GM23338 (cell line): ENCODE measurements around the gene FAM168A.

ENCODE experiments used
- EZH2 ChIP-seq: fragments of 200-600 bp; sonication (generic); IDR thresholded peaks from one replicate; pipeline ENCODE4 v1.8.0; 2017; ENCODE audit warnings: antibody characterized with exemption, mild to moderate bottlenecking, low read depth; ENCODE audit not compliant: unreplicated experiment
- EZH2phosphoT487 ChIP-seq: fragments of 200-600 bp; sonication (generic); IDR thresholded peaks from one replicate; pipeline ENCODE4 v1.8.1; 2018; ENCODE audit warnings: antibody characterized with exemption; ENCODE audit not compliant: unreplicated experiment
- JUNB ChIP-seq: IDR thresholded peaks from one replicate; pipeline ENCODE4 v1.6.1; 2016; ENCODE audit warnings: antibody characterized with exemption; ENCODE audit not compliant: unreplicated experiment
- POLR2AphosphoS5 ChIP-seq: IDR thresholded peaks from 2 replicates; pipeline ENCODE4 v1.6.1; 2016; ENCODE audit warnings: antibody characterized with exemption, low read depth
- ZNF114 ChIP-seq: fragments of 250-450 bp; sonication (Bioruptor Pico); IDR thresholded peaks from 2 replicates; pipeline ENCODE4 v1.5.0; 2020; ENCODE audit warnings: mild to moderate bottlenecking, moderate library complexity
- TF ChIP-seq, protein P1 (sequence below), 2 experiments: fragments of 200-600 bp in 1 of 2; sonication (generic) in 1 of 2; conservative IDR thresholded peaks; 2 replicates each; pipeline versions ENCODE4 v1.5.1 to v1.6.1; 2016 to 2017; ENCODE audit warnings: antibody characterized with exemption in 2 of 2, low read depth in 2 of 2, mild to moderate bottlenecking in 2 of 2, moderate library complexity in 1 of 2
- TF ChIP-seq, protein P2 (sequence below): IDR thresholded peaks from one replicate; pipeline ENCODE4 v1.6.1; 2018; ENCODE audit warnings: antibody characterized with exemption; ENCODE audit not compliant: unreplicated experiment

DNA sequence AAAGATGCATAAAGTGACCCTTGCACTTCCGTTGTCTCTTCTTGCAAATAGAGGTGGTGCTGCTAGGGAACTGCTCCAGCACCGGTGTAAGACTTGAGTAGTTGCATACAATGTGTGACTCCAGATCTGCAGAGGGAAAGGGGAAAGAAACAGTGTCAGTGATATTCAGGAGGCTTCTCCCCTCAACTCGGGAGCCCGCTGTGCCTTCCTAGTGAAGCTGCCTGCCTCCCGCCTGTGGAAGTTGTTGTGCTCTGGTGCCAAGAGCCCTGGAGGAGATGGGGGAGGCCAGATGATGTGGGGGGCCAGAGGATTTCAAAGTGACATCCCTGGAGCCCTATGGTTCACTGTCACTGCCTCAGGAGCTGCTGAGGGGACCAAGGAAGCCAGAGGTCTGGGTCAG is 191.3 kb downstream of the FAM168A start:
- TF ChIP-seq, protein P1, sequence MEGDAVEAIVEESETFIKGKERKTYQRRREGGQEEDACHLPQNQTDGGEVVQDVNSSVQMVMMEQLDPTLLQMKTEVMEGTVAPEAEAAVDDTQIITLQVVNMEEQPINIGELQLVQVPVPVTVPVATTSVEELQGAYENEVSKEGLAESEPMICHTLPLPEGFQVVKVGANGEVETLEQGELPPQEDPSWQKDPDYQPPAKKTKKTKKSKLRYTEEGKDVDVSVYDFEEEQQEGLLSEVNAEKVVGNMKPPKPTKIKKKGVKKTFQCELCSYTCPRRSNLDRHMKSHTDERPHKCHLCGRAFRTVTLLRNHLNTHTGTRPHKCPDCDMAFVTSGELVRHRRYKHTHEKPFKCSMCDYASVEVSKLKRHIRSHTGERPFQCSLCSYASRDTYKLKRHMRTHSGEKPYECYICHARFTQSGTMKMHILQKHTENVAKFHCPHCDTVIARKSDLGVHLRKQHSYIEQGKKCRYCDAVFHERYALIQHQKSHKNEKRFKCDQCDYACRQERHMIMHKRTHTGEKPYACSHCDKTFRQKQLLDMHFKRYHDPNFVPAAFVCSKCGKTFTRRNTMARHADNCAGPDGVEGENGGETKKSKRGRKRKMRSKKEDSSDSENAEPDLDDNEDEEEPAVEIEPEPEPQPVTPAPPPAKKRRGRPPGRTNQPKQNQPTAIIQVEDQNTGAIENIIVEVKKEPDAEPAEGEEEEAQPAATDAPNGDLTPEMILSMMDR (conservative IDR thresholded peaks at IDR 0.05; ENCODE audit: low read depth in 2 of 2), result no peak
- no peak for TF ChIP-seq EZH2
- TF ChIP-seq, protein P2, sequence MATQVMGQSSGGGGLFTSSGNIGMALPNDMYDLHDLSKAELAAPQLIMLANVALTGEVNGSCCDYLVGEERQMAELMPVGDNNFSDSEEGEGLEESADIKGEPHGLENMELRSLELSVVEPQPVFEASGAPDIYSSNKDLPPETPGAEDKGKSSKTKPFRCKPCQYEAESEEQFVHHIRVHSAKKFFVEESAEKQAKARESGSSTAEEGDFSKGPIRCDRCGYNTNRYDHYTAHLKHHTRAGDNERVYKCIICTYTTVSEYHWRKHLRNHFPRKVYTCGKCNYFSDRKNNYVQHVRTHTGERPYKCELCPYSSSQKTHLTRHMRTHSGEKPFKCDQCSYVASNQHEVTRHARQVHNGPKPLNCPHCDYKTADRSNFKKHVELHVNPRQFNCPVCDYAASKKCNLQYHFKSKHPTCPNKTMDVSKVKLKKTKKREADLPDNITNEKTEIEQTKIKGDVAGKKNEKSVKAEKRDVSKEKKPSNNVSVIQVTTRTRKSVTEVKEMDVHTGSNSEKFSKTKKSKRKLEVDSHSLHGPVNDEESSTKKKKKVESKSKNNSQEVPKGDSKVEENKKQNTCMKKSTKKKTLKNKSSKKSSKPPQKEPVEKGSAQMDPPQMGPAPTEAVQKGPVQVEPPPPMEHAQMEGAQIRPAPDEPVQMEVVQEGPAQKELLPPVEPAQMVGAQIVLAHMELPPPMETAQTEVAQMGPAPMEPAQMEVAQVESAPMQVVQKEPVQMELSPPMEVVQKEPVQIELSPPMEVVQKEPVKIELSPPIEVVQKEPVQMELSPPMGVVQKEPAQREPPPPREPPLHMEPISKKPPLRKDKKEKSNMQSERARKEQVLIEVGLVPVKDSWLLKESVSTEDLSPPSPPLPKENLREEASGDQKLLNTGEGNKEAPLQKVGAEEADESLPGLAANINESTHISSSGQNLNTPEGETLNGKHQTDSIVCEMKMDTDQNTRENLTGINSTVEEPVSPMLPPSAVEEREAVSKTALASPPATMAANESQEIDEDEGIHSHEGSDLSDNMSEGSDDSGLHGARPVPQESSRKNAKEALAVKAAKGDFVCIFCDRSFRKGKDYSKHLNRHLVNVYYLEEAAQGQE, result no peak
- no peak for TF ChIP-seq EZH2phosphoT487
- TF ChIP-seq POLR2AphosphoS5, result no peak
- TF ChIP-seq JUNB, result no peak
- no peak for TF ChIP-seq ZNF114 (CRISPR knock-in tag)
